ENCODE data around the gene CDH4. TPM values are rescaled to one million over a fixed set of nuclear protein-coding genes. Genes with fewer than 3 reads are reported as not detected.
A peak's percentile ranks its signal among the peaks of the same experiment; 100 is the strongest.

Gene CDH4
- total and polyA plus RNA-seq, 2 of the 13 experiments (the other 11 are each of a cell fraction or from before 2014, with no cell fraction given), result not detected

DNA sequence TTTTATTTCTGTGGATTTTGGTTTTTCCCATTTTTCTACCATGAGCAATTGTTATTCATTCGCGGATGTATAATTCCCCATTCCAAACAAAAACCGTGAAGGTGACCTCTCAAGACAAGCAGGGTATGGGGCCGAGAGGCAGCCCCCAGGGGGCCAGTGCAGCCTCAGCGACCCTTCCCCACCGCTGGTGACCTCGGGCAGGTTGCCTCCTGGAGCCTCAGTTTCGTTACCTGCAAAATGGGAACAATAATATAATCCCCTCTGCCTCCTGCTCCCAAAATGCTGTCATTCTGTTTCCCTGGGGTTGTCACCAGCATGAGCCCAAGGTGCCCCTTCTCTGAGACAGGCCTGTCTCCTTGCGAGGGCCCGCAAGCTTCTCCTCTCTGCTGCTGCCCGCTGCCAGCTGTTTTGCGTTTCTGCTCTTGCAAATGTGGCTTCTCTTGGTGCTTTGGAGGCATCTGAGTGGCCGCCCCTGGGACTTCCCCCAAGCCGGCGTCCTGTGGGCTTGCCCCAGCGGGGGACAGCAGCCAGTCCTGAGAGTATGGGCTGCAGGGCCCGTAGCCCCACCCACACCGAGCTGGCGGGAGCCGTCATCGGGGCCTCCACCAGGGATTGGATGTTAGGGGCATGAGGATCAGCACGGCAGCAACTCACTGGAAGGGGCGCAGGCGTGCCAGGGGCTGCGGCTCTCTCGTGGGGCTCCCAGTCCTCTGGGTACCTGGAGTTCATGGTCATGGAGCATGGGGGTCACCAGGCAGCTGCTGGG lies 651.7 kb downstream of the CDH4 start:
- ChIA-PET CTCF (ENCODE audit: low intra/inter-chr PET ratio, low total read pairs) (no interaction called here), POLR2A (no interaction called here)
- TF ChIP-seq ZNF629 (CRISPR knock-in tag; conservative IDR thresholded peaks at IDR 0.05) (peak; percentile 84), HINFP (CRISPR knock-in tag; IDR thresholded peaks at IDR 0.05; ENCODE audit: low read depth) (no peak), RFXANK (CRISPR knock-in tag; IDR thresholded peaks at IDR 0.05) (no peak), SIX1 (CRISPR knock-in tag; IDR thresholded peaks at IDR 0.05; ENCODE audit: borderline replicate concordance) (no peak)
- DNase-seq (ENCODE audit: low spot score) (no peak), ATAC-seq (no peak), FAIRE-seq (no peak)
- Histone ChIP-seq H3K9me3 (ENCODE audit: low read length) (no peaks in the 10 kb centered on the region), H3K4me3 (replicated peaks in 1 of 3; ENCODE audit: insufficient read depth in 1 of 3, low read depth in 2 of 3, low read length in 3 of 3) (no peak overlapping the region), H3K79me2 (ENCODE audit: insufficient read depth, low read length) (no peaks in the 10 kb centered on the region), H3K27me3 (ENCODE audit: control insufficient read depth in 1 of 2, insufficient read depth in 2 of 2, low read length in 2 of 2) (peaks cover 32 to 81% of the 10 kb centered on the region in 2 experiments), H3K36me3 (replicated peaks in 1 of 2; ENCODE audit: control insufficient read depth in 1 of 2, insufficient read depth in 2 of 2, low read length in 2 of 2) (no peaks in the 10 kb centered on the region), H3K4me2 (ENCODE audit: low read depth, low read length) (no peak overlapping the region), H4K20me1 (ENCODE audit: insufficient read depth, low read length) (no peaks in the 10 kb centered on the region), H3K27ac (ENCODE audit: extremely low read length, insufficient read depth, low read length) (no peak overlapping the region), H3K9ac (ENCODE audit: insufficient read depth, low read depth, low read length) (no peak overlapping the region), H3K4me1 (ENCODE audit: insufficient read depth, low read length) (peaks cover 34% of the 10 kb centered on the region), H2AFZ (ENCODE audit: low read length) (no peak overlapping the region)
- intact Hi-C loops (cut with micrococcal nuclease; ENCODE audit: unreplicated experiment), result no loop called here
- no TSS peak for BruUV-seq (replicated peaks)
- in situ Hi-C loops (cut with HindIII; ENCODE audit: extremely low pct_ligation_motif_present, low pct_unique_long_range_greater_than_20kb), result no loop called here
- 51% methylated on average over 21 of the region's 26 CpGs for WGBS (ENCODE audit: low lambda C conversion rate)

GRCh38 chr20:61904456-61904855 lies 652.4 kb downstream of the CDH4 start:
- CTCF ChIA-PET (ENCODE audit: low intra/inter-chr PET ratio, low total read pairs), result no interaction called here
- POLR2A ChIA-PET, result no interaction called here
- WGBS (ENCODE audit: low lambda C conversion rate), result 38% methylated on average over 14 of the region's 14 CpGs

More at GRCh38 chr20:61904456-61904855, 652.4 kb downstream of the CDH4 start:
- BruUV-seq (replicated peaks), result no TSS peak
- intact Hi-C loops (cut with micrococcal nuclease; ENCODE audit: unreplicated experiment), result no loop called here
- Histone ChIP-seq H3K4me2 (ENCODE audit: low read depth, low read length) (no peak overlapping the region), H3K9ac (ENCODE audit: insufficient read depth, low read depth, low read length) (no peak overlapping the region), H3K27ac (ENCODE audit: extremely low read length, insufficient read depth, low read length) (no peak overlapping the region), H3K36me3 (replicated peaks in 1 of 2; ENCODE audit: control insufficient read depth in 1 of 2, insufficient read depth in 2 of 2, low read length in 2 of 2) (no peaks in the 10 kb centered on the region), H4K20me1 (ENCODE audit: insufficient read depth, low read length) (no peaks in the 10 kb centered on the region), H3K79me2 (ENCODE audit: insufficient read depth, low read length) (no peaks in the 10 kb centered on the region), H3K4me1 (ENCODE audit: insufficient read depth, low read length) (peaks cover 34% of the 10 kb centered on the region), H2AFZ (ENCODE audit: low read length) (no peak overlapping the region), H3K27me3 (ENCODE audit: control insufficient read depth in 1 of 2, insufficient read depth in 2 of 2, low read length in 2 of 2) (peaks cover 36 to 88% of the 10 kb centered on the region in 2 experiments), H3K4me3 (replicated peaks in 1 of 3; ENCODE audit: insufficient read depth in 1 of 3, low read depth in 2 of 3, low read length in 3 of 3) (no peak overlapping the region), H3K9me3 (ENCODE audit: low read length) (no peaks in the 10 kb centered on the region)
- DNase-seq (ENCODE audit: low spot score) (no peak), FAIRE-seq (no peak), ATAC-seq (no peak)
- TF ChIP-seq AGO1 (IDR thresholded peaks at IDR 0.05; ENCODE audit: low read depth, low read length, poor library complexity, severe bottlenecking) (no peak), ZBTB42 (CRISPR knock-in tag; IDR thresholded peaks at IDR 0.05) (no peak)
- in situ Hi-C loops (cut with HindIII; ENCODE audit: extremely low pct_ligation_motif_present, low pct_unique_long_range_greater_than_20kb), result no loop called here

Measured in HepG2 (cell line).